PC-3 (cell line): ENCODE results near the gene SAMMSON. TPM values are rescaled to one million over a fixed set of nuclear protein-coding genes. Genes with fewer than 3 reads are reported as not detected.
A peak's percentile ranks its signal among the peaks of the same experiment; 100 is the strongest.

ENCODE experiments used
- ATAC-seq: fragments of 200-7000 bp; cut with Tn5 transposase; 2 replicates; pipeline ENCODE4 v1.9.1; 2020; ENCODE audit warnings: mild to moderate bottlenecking, moderate library complexity
- BruUV-seq: library from RNA; stranded (reverse); fragments of 400-500 nt; replicated peaks from 2 replicates; lab custom pipeline; 2021; lab: Mats Ljungman, UMichigan
- CTCF ChIA-PET: fragments of 300-600 bp; sonication (Branson Sonifier 250); formaldehyde crosslinking; loops from one replicate; lab custom pipeline; 2022; ENCODE audit warnings: antibody characterized with exemption; lab: Charles Lee
- POLR2A ChIA-PET: fragments of 300-600 bp; sonication (Branson Sonifier 250); formaldehyde crosslinking; loops from one replicate; lab custom pipeline; 2022; ENCODE audit warnings: antibody characterized with exemption; ENCODE audit not compliant: unreplicated experiment; lab: Charles Lee
- DNase-seq: peaks from one replicate; pipeline ENCODE4 v3.0.0-alpha.2; 2015
- H2AFZ ChIP-seq: fragments of 300-600 bp; sonication (generic); 2 replicates; pipeline ENCODE4 v1.6.0; 2016; ENCODE audit warnings: antibody characterized with exemption, low read length
- H3F3A ChIP-seq: fragments of 300-600 bp; sonication (generic); one replicate; pipeline ENCODE4 v1.6.0; 2017; ENCODE audit warnings: antibody characterized with exemption, low read length, control low read depth, mild to moderate bottlenecking; ENCODE audit not compliant: unreplicated experiment
- H3K27ac ChIP-seq: fragments of 300-600 bp; sonication (generic); 2 replicates; pipeline ENCODE4 v1.5.1; 2016; ENCODE audit warnings: mild to moderate bottlenecking, low read length
- H3K27me3 ChIP-seq: fragments of 300-600 bp; sonication (generic); 2 replicates; pipeline ENCODE4 v1.6.1; 2016; ENCODE audit warnings: low read length, mixed read lengths
- H3K36me3 ChIP-seq: fragments of 300-600 bp; sonication (generic); 2 replicates; pipeline ENCODE4 v1.6.1; 2016; ENCODE audit warnings: low read depth, mixed run types, low read length, mixed read lengths
- H3K4me1 ChIP-seq: fragments of 300-600 bp; sonication (generic); 2 replicates; pipeline ENCODE4 v1.5.1; 2016; ENCODE audit warnings: low read length; ENCODE audit not compliant: insufficient read depth
- H3K4me2 ChIP-seq: fragments of 300-600 bp; sonication (generic); 2 replicates; pipeline ENCODE4 v1.6.0; 2016; ENCODE audit warnings: low read length
- H3K4me3 ChIP-seq: fragments of 300-600 bp; sonication (generic); 2 replicates; pipeline ENCODE4 v1.5.1; 2016; ENCODE audit warnings: mild to moderate bottlenecking, low read length, mixed read lengths
- H3K79me2 ChIP-seq: fragments of 300-600 bp; sonication (generic); 2 replicates; pipeline ENCODE4 v1.6.1; 2017; ENCODE audit warnings: low read length, mixed read lengths
- H3K9ac ChIP-seq: fragments of 300-600 bp; sonication (generic); 2 replicates; pipeline ENCODE4 v1.6.0; 2016; ENCODE audit warnings: mild to moderate bottlenecking, low read length
- H3K9me2 ChIP-seq: fragments of 300-600 bp; sonication (generic); replicated peaks from 2 replicates; pipeline ENCODE4 v1.6.1; 2016; ENCODE audit warnings: mixed run types, low read length, mixed read lengths
- H3K9me3 ChIP-seq: fragments of 300-600 bp; sonication (generic); 2 replicates; pipeline ENCODE4 v1.6.1; 2016; ENCODE audit warnings: low read length, mixed read lengths
- H4K20me1 ChIP-seq: fragments of 300-600 bp; sonication (generic); 2 replicates; pipeline ENCODE4 v1.6.1; 2016; ENCODE audit warnings: low read length, mixed read lengths
- EZH2 ChIP-seq: fragments of 300-600 bp; sonication (generic); IDR thresholded peaks from one replicate; pipeline ENCODE4 v1.6.1; 2017; ENCODE audit warnings: antibody characterized with exemption, mild to moderate bottlenecking, low read length; ENCODE audit not compliant: unreplicated experiment
- EZH2phosphoT487 ChIP-seq: fragments of 300-600 bp; sonication (generic); IDR thresholded peaks from 2 replicates; pipeline ENCODE4 v1.6.1; 2018; ENCODE audit warnings: mild to moderate bottlenecking, antibody characterized with exemption, low read length, borderline replicate concordance
- intact Hi-C: fragments of 100-400 bp; cut with micrococcal nuclease; formaldehyde crosslinking; loops from 2 replicates; pipeline ENCODE4 v1.9.0; 2023
- total RNA-seq: library from RNA; depleted of rRNA; stranded (reverse); fragments of >200 nt; gene quantifications from 2 replicates; pipeline ENCODE4 v1.2.3, GENCODE V29; 2014
- TF ChIP-seq, protein P1 (sequence below): fragments of 300-600 bp; sonication (generic); conservative IDR thresholded peaks from 2 replicates; pipeline ENCODE4 v1.5.1; 2017; ENCODE audit warnings: antibody characterized with exemption, low read depth, mild to moderate bottlenecking, low read length

Gene SAMMSON
- total RNA-seq, 1 experiment from 2014 or later: not detected

DNA sequence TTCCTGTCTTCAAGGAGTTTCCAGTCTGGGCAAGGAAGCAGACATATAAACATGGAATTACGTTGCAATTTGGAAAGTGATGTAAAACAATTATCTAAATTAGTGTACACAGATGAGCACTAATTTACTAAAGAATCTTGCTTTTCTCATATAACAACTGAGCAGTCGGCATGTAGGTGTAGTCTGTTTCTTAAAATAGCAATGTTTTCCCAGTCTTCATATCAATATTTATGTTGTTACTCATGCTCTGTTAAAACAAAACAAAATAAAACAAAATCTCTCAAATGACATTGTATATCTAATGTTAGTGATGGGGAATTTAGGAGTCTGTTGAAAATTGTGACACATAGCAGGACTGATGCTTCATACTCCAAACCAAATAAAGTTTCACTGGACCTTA, 75.6 kb downstream of the SAMMSON start:
- no peaks in the 10 kb centered on the region for H3F3A ChIP-seq
- H3K4me1 ChIP-seq: no peaks in the 10 kb centered on the region
- no peak overlapping the region for H3K4me2 ChIP-seq
- DNase-seq: no peak
- H2AFZ ChIP-seq: no peak overlapping the region
- peak; percentile 38 for ATAC-seq
- no peaks in the 10 kb centered on the region for H3K9me3 ChIP-seq
- CTCF ChIA-PET: no interaction called here
- no peaks in the 10 kb centered on the region for H4K20me1 ChIP-seq
- no peaks in the 10 kb centered on the region for H3K36me3 ChIP-seq
- H3K79me2 ChIP-seq: no peaks in the 10 kb centered on the region
- H3K27me3 ChIP-seq: peaks cover 45% of the 10 kb centered on the region
- BruUV-seq: no TSS peak
- no peak overlapping the region for H3K27ac ChIP-seq
- no peak overlapping the region for H3K4me3 ChIP-seq
- no peaks in the 10 kb centered on the region for H3K9me2 ChIP-seq
- intact Hi-C loops: no loop called here
- no peak overlapping the region for H3K9ac ChIP-seq
- POLR2A ChIA-PET: no interaction called here
- TF ChIP-seq EZH2: no peak
- TF ChIP-seq EZH2phosphoT487: no peak
- TF ChIP-seq, protein P1, sequence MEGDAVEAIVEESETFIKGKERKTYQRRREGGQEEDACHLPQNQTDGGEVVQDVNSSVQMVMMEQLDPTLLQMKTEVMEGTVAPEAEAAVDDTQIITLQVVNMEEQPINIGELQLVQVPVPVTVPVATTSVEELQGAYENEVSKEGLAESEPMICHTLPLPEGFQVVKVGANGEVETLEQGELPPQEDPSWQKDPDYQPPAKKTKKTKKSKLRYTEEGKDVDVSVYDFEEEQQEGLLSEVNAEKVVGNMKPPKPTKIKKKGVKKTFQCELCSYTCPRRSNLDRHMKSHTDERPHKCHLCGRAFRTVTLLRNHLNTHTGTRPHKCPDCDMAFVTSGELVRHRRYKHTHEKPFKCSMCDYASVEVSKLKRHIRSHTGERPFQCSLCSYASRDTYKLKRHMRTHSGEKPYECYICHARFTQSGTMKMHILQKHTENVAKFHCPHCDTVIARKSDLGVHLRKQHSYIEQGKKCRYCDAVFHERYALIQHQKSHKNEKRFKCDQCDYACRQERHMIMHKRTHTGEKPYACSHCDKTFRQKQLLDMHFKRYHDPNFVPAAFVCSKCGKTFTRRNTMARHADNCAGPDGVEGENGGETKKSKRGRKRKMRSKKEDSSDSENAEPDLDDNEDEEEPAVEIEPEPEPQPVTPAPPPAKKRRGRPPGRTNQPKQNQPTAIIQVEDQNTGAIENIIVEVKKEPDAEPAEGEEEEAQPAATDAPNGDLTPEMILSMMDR: no peak

DNA sequence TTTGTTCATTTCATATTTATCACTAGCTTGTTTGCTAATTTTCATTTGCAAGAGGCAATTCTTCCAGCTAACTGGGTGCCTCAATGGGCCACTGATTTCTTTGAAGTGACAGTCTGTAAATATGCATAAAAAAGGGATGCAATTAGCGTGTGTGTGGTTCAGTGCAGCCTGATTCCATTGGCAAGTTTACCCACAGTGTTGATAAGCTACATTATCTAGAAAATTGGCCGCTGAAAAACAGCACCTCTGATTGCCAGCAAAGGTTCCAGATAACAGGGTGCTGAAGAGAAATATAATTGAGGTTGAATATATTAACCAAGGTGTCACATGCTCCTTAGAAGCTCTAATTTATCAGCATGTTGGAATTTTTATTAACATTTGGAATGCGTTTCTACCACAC, 76.9 kb downstream of the SAMMSON start:
- H3K79me2 ChIP-seq: no peaks in the 10 kb centered on the region
- no TSS peak for BruUV-seq
- intact Hi-C loops: no loop called here
- no peak overlapping the region for H3K4me2 ChIP-seq
- no peaks in the 10 kb centered on the region for H3F3A ChIP-seq
- POLR2A ChIA-PET: no interaction called here
- H3K9me2 ChIP-seq: no peaks in the 10 kb centered on the region
- no peaks in the 10 kb centered on the region for H3K36me3 ChIP-seq
- no peaks in the 10 kb centered on the region for H3K9me3 ChIP-seq
- H3K27me3 ChIP-seq: peaks cover 36% of the 10 kb centered on the region
- H3K9ac ChIP-seq: no peak overlapping the region
- CTCF ChIA-PET: no interaction called here
- H4K20me1 ChIP-seq: no peaks in the 10 kb centered on the region
- DNase-seq: no peak
- no peak overlapping the region for H3K4me3 ChIP-seq
- H3K27ac ChIP-seq: no peak overlapping the region
- no peak for ATAC-seq
- TF ChIP-seq, protein P1: no peak
- TF ChIP-seq EZH2 (no peak), EZH2phosphoT487 (no peak)
- no peak overlapping the region for H2AFZ ChIP-seq
- H3K4me1 ChIP-seq: no peaks in the 10 kb centered on the region

- no TSS peak for BruUV-seq
- H3K4me1 ChIP-seq: no peaks in the 10 kb centered on the region
Measured at GRCh38 chr3:70078778-70079177, 79.2 kb downstream of the SAMMSON start.

More at GRCh38 chr3:70078778-70079177, 79.2 kb downstream of the SAMMSON start:
- CTCF ChIA-PET: no interaction called here
- POLR2A ChIA-PET: no interaction called here
- Histone ChIP-seq H3K9ac (no peak overlapping the region), H3K27ac (no peak overlapping the region), H3K27me3 (peaks cover 34% of the 10 kb centered on the region), H3K4me3 (no peak overlapping the region), H3K9me3 (no peaks in the 10 kb centered on the region), H4K20me1 (no peaks in the 10 kb centered on the region), H3F3A (no peaks in the 10 kb centered on the region), H3K4me2 (no peak overlapping the region), H3K79me2 (no peaks in the 10 kb centered on the region), H3K9me2 (no peaks in the 10 kb centered on the region), H3K36me3 (no peaks in the 10 kb centered on the region), H2AFZ (no peak overlapping the region)
- ATAC-seq: no peak
- TF ChIP-seq EZH2 (no peak), EZH2phosphoT487 (no peak)
- TF ChIP-seq, protein P1: no peak
- intact Hi-C loops: no loop called here
- no peak for DNase-seq
